ENCODE measurements around the gene PLEKHA8. TPM values are rescaled to one million over a fixed set of nuclear protein-coding genes. Genes with fewer than 3 reads are reported as not detected.

PLEKHA8 gene
- total and polyA plus RNA-seq, 8 donors, result 2.2 to 18.5 (median 6.0) TPM

DNA sequence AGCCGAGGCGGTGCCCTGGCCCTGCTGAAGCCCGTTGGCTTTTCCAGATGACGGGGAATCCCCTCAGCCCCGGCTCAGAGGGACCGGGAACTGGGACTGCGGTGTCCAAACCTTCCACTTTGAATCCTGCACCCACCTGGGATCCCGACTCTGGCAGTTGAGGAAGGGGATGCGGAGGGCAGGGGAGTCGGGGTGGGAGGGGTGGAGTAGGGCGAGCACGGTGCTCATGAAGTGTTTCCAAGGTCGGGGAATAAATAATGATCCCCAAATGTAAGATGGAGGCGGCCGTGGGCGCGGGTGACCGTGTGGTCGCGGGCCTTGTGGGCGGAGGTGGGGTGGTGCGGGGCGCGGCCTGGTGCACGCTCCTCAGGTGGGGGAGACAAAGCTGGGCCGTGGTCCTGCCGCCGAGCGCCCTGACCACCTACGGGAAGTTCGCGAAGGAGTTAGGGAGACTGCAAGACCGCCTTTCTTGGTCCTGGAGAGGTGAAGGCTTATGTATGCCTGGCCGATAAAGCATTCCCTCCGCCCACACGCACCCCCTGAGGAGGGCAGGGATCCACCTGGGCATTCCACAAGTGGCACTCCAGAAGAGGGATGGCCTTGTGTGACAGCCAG, 108.0 kb downstream of the PLEKHA8 start:
- Histone ChIP-seq H3K4me3 (peak overlapping the region; percentile 89 to 97 (median 91)), H3K36me3 (no peaks in the 10 kb centered on the region), H3K4me1 (peaks cover 8 to 59% (median 41%) of the 10 kb centered on the region in 4 donors), H3K27ac (peak overlapping the region; percentile 92 to 97 (median 97)), H3K27me3 (no peaks in the 10 kb centered on the region), H3K9me3 (no peaks in the 10 kb centered on the region)
- intact Hi-C loops (cut with DNase I; ENCODE audit: low total_unique reads), result no loop called here
- TF ChIP-seq, protein P1, sequence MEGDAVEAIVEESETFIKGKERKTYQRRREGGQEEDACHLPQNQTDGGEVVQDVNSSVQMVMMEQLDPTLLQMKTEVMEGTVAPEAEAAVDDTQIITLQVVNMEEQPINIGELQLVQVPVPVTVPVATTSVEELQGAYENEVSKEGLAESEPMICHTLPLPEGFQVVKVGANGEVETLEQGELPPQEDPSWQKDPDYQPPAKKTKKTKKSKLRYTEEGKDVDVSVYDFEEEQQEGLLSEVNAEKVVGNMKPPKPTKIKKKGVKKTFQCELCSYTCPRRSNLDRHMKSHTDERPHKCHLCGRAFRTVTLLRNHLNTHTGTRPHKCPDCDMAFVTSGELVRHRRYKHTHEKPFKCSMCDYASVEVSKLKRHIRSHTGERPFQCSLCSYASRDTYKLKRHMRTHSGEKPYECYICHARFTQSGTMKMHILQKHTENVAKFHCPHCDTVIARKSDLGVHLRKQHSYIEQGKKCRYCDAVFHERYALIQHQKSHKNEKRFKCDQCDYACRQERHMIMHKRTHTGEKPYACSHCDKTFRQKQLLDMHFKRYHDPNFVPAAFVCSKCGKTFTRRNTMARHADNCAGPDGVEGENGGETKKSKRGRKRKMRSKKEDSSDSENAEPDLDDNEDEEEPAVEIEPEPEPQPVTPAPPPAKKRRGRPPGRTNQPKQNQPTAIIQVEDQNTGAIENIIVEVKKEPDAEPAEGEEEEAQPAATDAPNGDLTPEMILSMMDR (IDR thresholded peaks at IDR 0.05), result no peak
- no peak for TF ChIP-seq EP300 (IDR thresholded peaks at IDR 0.05)
- TF ChIP-seq POLR2A (IDR thresholded peaks at IDR 0.05), result no peak
- TF ChIP-seq POLR2AphosphoS5 (IDR thresholded peaks at IDR 0.05), result no peak
- DNase-seq, result peak in 1 of 2 donors; percentile 67
- 8 to 22% (median 15%) methylated on average over 28 to 36 of the region's 36 CpGs for WGBS, 5 donors

DNA sequence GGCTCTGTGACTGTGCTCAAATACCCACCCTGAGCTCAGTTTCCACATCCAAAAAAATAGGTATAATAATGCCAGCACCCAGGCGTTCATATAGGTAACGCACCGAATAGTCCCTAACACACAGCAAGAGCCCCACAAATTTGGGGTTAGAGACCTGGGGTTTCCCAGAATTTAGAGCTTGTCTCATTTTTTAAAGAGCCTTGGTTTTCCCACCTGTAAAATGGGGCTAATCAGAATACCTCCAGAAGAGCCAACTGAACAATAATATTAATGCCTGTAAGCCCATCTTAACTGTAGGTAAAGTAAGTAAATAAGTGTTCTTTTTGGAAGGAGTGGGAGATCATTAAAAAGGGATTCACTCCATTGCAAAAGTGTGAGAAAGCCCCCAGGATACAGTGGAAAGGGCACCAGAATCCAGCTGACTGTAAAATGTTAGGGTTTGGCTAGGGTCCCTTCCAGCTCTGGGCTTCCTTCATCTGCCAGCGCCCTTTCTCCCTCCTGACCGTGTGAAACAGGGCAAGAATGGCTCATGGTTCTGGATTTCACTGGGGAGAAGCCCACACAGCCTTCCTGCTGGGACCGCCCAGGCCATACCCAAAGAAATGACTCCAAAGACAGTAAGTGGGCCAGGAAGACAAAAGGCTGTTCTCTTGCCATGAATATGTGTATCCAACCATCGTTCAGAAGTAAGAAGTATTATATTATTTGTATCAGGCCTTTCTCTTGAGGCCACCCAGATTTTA, 108.7 kb downstream of the PLEKHA8 start:
- DNase-seq, result no peak
- TF ChIP-seq, protein P1 (IDR thresholded peaks at IDR 0.05), result no peak
- TF ChIP-seq POLR2A (IDR thresholded peaks at IDR 0.05) (no peak), POLR2AphosphoS5 (IDR thresholded peaks at IDR 0.05) (no peak)
- Histone ChIP-seq H3K4me3 (peak overlapping the region; percentile 89 to 97 (median 91)), H3K27ac (peak overlapping the region; percentile 15 to 97 (median 97)), H3K9me3 (no peaks in the 10 kb centered on the region), H3K36me3 (no peaks in the 10 kb centered on the region), H3K4me1 (peaks cover 14 to 66% (median 48%) of the 10 kb centered on the region in 4 donors), H3K27me3 (no peaks in the 10 kb centered on the region)
- WGBS, 5 donors, result 70 to 91% (median 83%) methylated on average over 7 of the region's 7 CpGs
- intact Hi-C loops (cut with DNase I; ENCODE audit: low total_unique reads), result no loop called here

DNA sequence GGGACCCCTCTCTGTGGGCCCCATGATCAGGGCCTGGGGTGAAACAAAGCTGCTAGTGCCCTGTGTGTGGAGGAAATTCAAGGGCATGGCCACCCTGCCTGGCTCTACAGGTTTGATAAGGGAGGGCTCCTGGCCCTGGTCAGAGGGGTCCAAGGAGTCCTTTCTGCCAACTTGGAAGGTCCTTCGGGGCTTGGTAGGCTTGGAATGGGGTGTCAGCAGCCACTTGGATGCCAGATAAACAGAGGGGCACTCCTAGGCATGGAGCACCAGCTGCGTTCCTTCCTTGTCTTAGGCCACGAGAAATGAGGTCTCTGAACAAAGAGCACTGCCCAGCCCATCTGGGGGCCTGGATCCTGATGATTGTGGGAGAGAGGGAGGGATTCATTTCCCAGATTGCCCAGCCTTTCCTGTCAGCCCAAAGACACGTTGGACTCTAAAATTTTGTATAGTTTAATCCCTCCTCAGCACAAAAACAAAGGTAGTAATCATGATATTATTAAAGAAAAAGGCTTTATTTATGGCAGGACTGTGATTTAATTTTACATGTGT, 111.7 kb downstream of the PLEKHA8 start:
- Histone ChIP-seq H3K4me1 (peaks cover 32 to 86% (median 65%) of the 10 kb centered on the region in 4 donors), H3K9me3 (no peaks in the 10 kb centered on the region), H3K4me3 (no peak overlapping the region), H3K36me3 (no peaks in the 10 kb centered on the region), H3K27ac (peak overlapping the region in 3 of 5 donors; percentile 44 to 79 (median 61)), H3K27me3 (no peaks in the 10 kb centered on the region)
- intact Hi-C loops (cut with DNase I; ENCODE audit: low total_unique reads), result no loop called here
- WGBS, 5 donors, result 34 to 58% (median 49%) methylated on average over 3 to 4 of the region's 4 CpGs
- DNase-seq, result no peak
- no peak for TF ChIP-seq EP300 (IDR thresholded peaks at IDR 0.05)
- TF ChIP-seq, protein P1 (IDR thresholded peaks at IDR 0.05), result no peak

DNA sequence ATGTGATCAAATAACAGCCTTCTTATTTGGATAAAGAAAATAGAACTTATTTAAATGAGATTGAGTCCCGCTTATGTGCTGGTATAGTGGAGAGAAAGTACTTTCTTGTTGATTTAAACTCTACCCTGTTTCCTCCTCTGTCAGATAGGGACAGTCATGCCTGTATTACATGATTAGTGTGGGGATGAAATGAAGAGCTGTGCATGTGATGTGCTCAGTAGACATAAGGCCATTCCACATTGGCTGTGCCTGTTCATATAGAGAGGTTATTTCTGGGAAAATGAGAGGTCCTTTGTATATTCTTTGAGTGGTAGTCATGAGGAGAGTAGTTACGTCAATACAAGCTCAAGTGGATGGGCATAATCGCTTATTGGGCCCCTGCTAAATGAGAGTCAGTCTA, 112.2 kb downstream of the PLEKHA8 start:
- Histone ChIP-seq H3K4me1 (peaks cover 36 to 92% (median 68%) of the 10 kb centered on the region in 4 donors), H3K9me3 (no peaks in the 10 kb centered on the region), H3K27me3 (no peaks in the 10 kb centered on the region), H3K4me3 (no peak overlapping the region), H3K36me3 (no peaks in the 10 kb centered on the region), H3K27ac (peak overlapping the region in 2 of 5 donors; percentile 61 to 79)
- DNase-seq, result no peak
- 80 to 94% (median 88%) methylated on average over 3 of the region's 3 CpGs for WGBS, 5 donors
- intact Hi-C loops (cut with DNase I; ENCODE audit: low total_unique reads), result no loop called here
- TF ChIP-seq POLR2AphosphoS5 (IDR thresholded peaks at IDR 0.05), result no peak
- TF ChIP-seq, protein P1 (IDR thresholded peaks at IDR 0.05), result no peak
- TF ChIP-seq POLR2A (IDR thresholded peaks at IDR 0.05), result no peak
- TF ChIP-seq EP300 (IDR thresholded peaks at IDR 0.05), result no peak
